Colonic mucosa (tissue), 4 donors: Measurements from ENCODE around the gene WAPL. TPM values are rescaled to one million over a fixed set of nuclear protein-coding genes. Genes with fewer than 3 reads are reported as not detected.

Experiments
- DNase-seq: peaks from one replicate; pipeline ENCODE4 v3.0.0-alpha.2; 2020
- H3K27ac ChIP-seq: fragments of 200-600 bp; one replicate; pipeline ENCODE4 v1.8.0; 2021
- H3K27me3 ChIP-seq: fragments of 200-600 bp; one replicate; pipeline ENCODE4 v1.8.0; 2021
- H3K36me3 ChIP-seq: fragments of 200-600 bp; one replicate; pipeline ENCODE4 v1.8.0; 2021
- H3K4me1 ChIP-seq: fragments of 200-600 bp; one replicate; pipeline ENCODE4 v1.8.0; 2021; ENCODE audit warnings: mild to moderate bottlenecking
- H3K4me3 ChIP-seq: fragments of 200-600 bp; one replicate; pipeline ENCODE4 v1.8.0; 2021
- H3K9ac ChIP-seq, 2 donors: one replicate each; pipeline ENCODE4 v1.7.0; 2013; ENCODE audit warnings: control low read depth in 2 of 2, low read depth in 2 of 2, low read length in 2 of 2
- H3K9me3 ChIP-seq: fragments of 200-600 bp; one replicate; pipeline ENCODE4 v1.8.0; 2021
- intact Hi-C: fragments of 100-400 bp; cut with DNase I; formaldehyde crosslinking; loops from one replicate; pipeline ENCODE4 v1.14.1; 2022
- total RNA-seq, 2 donors: library from RNA; stranded (reverse); fragmentation: NEBNext Ultra II Directional in 1 of 2; extraction: Animal tissue kit (Norgen Biotek cat#: 25700) in 1 of 2; gene quantifications; one replicate each; pipeline ENCODE4 v1.2.1, GENCODE V29; 2021
- TF ChIP-seq, protein P1 (sequence below): fragments of 200-600 bp; IDR thresholded peaks from one replicate; pipeline ENCODE4 v1.8.0; 2022; ENCODE audit warnings: antibody characterized with exemption, mild to moderate bottlenecking
- donor health status: healthy.
- donor health status: DM: no; HTN: no; CAD: no.
- donor health status: DM: no; HTN: no; CAD: no.

WAPL gene
- total RNA-seq, 2 donors from 2014 or later, result 32.7 to 33.9 TPM

DNA sequence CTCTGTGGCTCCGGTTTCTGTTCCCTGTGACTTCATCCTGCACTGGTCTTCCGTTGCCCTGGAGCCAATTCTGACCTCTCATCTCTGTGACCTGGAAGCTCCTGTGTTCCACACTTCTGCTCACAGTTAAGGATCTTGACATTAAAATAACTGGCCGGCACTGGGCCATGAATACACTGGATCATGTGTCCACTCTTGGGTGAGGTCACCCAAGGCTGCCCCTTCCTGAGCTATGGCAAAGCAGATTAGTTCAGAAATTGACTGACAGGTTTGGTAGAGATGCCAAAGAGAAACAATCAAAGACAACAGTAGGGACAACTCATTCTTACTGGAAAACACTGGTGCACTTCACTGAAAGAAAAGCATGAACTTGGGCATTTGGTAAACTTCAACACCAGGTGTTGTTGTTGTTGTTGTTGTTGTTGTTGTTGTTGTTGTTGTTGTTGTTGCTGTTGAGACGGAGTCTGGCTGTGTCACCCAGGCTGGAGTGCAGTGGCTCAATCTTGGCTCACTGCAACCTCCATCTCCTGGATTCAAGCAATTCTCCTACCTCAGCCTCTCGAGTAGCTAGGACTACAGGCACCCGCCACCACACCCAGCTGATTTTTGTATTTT lies 118.3 kb downstream of the WAPL start:
- no peaks in the 10 kb centered on the region for H3K36me3 ChIP-seq
- intact Hi-C loops, result loop anchor here (5.0 kb wide), 1 partner anchor 114 kb away; no protein-coding TSS in a partner anchor
- TF ChIP-seq, protein P1, sequence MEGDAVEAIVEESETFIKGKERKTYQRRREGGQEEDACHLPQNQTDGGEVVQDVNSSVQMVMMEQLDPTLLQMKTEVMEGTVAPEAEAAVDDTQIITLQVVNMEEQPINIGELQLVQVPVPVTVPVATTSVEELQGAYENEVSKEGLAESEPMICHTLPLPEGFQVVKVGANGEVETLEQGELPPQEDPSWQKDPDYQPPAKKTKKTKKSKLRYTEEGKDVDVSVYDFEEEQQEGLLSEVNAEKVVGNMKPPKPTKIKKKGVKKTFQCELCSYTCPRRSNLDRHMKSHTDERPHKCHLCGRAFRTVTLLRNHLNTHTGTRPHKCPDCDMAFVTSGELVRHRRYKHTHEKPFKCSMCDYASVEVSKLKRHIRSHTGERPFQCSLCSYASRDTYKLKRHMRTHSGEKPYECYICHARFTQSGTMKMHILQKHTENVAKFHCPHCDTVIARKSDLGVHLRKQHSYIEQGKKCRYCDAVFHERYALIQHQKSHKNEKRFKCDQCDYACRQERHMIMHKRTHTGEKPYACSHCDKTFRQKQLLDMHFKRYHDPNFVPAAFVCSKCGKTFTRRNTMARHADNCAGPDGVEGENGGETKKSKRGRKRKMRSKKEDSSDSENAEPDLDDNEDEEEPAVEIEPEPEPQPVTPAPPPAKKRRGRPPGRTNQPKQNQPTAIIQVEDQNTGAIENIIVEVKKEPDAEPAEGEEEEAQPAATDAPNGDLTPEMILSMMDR, result no peak
- no peaks in the 10 kb centered on the region for H3K4me1 ChIP-seq
- no peaks in the 10 kb centered on the region for H3K27me3 ChIP-seq
- no peaks in the 10 kb centered on the region for H3K9me3 ChIP-seq
- no peak for DNase-seq
- H3K27ac ChIP-seq, result no peak overlapping the region
- H3K9ac ChIP-seq, result no peak overlapping the region
- H3K4me3 ChIP-seq, result no peak overlapping the region

DNA sequence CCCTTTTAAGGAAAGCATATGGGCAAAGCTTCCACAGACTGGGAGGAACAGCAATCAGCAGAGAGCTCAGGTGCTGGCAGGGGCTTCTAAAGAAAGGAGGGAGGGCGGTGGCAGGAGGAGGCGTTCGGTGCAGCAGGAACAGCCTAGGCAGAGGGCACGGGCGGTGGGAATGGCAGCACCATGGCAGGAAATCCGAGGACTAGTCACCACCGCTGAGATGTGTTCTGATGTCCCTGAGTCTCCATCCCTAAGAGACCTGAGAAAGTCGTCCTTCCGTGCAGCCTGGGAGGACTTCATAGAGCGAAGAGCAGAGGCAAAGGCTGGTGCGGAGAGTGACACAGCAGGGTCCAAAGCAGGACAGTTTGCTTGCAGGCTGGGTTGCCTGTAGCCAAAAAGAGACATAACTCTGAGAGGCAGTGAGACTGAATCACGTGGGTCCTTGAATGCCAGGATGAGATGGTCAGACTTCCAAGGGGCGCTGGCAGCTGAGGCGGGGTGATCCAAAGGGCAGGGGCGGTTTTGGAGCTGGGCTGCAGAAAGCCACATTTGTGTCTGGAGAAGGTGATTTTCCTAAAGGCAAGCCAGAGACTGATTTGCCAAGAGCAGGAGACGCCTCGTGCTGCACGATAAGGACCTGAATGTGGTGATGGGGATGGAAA lies 119.2 kb downstream of the WAPL start:
- H3K27ac ChIP-seq, result no peak overlapping the region
- no peak overlapping the region for H3K9ac ChIP-seq
- DNase-seq, result no peak
- no peak overlapping the region for H3K4me3 ChIP-seq
- TF ChIP-seq, protein P1, result no peak
- no peaks in the 10 kb centered on the region for H3K9me3 ChIP-seq
- no peaks in the 10 kb centered on the region for H3K4me1 ChIP-seq
- intact Hi-C loops, result loop anchor here (5.0 kb wide), 1 partner anchor 115 kb away; no protein-coding TSS in a partner anchor
- no peaks in the 10 kb centered on the region for H3K27me3 ChIP-seq
- H3K36me3 ChIP-seq, result no peaks in the 10 kb centered on the region

DNA sequence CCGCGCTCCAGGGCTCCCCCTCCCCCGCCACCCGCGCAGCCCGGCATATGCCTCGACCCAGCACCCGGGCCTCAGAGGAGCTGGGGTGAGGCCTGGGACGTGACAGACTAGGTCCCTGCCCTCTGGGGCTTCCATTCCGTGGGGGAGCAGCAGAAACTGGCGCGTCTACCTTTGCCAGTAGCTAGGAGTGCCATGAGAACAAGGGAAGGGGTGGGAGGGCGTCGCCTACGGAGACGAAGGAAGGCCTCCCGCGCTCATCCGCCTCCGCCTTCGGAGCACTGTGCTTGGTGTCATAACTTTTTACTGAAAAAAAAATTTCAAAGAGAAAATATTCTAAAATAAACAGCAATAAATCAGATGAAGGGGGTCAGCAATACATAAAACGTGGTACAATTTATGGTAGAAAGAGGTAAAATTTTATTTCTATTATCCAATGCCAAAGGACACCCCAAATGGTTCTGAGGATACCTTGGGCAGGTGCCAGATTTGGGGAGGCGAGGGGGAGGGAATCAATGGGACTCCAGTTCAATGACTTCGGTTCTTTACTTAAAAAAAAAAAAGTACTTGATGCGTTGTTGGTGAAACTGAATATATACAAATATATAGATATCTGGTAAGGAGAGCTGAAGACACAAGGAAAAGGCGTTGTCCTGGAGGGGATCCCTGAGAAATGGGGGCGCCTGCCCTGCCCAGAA lies 119.9 kb downstream of the WAPL start:
- Histone ChIP-seq H3K27me3 (no peaks in the 10 kb centered on the region), H3K9ac (peak overlapping the region; percentile 55 to 68), H3K4me3 (peak overlapping the region; percentile 59), H3K27ac (peak overlapping the region; percentile 81), H3K4me1 (no peaks in the 10 kb centered on the region), H3K36me3 (no peaks in the 10 kb centered on the region), H3K9me3 (no peaks in the 10 kb centered on the region)
- TF ChIP-seq, protein P1, result no peak
- intact Hi-C loops, result loop anchor here (5.0 kb wide), 1 partner anchor 116 kb away; no protein-coding TSS in a partner anchor
- no peak for DNase-seq

DNA sequence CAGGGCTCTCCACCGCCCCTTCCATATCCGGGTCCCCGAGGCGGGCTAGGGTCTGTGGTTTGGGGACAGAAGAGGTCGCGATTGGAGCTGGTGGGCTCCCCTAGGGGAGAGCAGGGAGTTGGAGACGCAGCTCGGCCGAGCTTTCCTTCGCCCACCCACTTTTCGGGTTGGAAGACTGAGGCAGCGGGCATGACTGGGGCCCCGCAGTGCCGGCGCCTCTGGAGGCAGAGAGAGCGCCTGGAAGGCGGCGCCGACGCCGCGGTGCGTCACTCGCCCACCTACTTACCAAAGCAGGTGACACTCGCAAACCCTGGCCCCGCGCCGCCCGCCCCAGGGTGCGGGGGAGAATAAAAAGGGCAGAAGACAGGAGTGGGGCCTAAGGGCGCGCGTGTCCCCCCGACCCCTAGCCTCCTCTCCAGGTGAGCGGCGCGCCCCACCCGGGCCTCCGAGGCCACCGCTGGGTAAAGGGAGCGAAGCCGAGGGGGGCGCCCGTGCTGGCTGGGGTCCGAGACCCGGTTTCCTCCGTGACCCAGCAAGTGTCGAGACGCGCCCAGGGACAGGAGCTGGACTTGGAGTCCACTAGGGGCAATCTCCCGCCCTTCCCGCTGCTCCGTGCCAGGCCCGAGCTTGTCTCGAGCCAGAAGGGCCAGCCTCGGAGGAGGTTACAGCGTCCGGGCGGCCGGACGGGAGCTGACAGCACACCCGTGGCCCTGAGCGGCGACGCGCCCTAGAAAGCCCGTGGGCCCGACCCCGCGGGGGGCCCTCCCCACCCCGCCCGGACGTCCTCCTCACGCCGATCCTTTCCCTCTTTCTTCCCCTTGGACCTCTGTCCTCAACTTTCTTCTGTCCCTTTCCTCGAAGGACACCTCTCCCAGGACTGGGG lies 120.6 kb downstream of the WAPL start:
- H3K4me1 ChIP-seq, result no peaks in the 10 kb centered on the region
- peak overlapping the region; percentile 68 to 70 for H3K9ac ChIP-seq
- peak; percentile 52 for DNase-seq
- H3K27ac ChIP-seq, result peak overlapping the region; percentile 81
- H3K36me3 ChIP-seq, result no peaks in the 10 kb centered on the region
- TF ChIP-seq, protein P1, result no peak
- peak overlapping the region; percentile 59 for H3K4me3 ChIP-seq
- intact Hi-C loops, result loop anchor here (5.0 kb wide), 1 partner anchor 116 kb away; no protein-coding TSS in a partner anchor
- no peaks in the 10 kb centered on the region for H3K9me3 ChIP-seq
- H3K27me3 ChIP-seq, result no peaks in the 10 kb centered on the region
